ENCODE data around the gene C2CD4B. TPM values are rescaled to one million over a fixed set of nuclear protein-coding genes. Genes with fewer than 3 reads are reported as not detected.

C2CD4B gene
- total RNA-seq, 1 donor from 2014 or later = 19.1 TPM

- no peak for TF ChIP-seq CTCF (IDR thresholded peaks at IDR 0.05; ENCODE audit: unreplicated experiment)
- Mint-ChIP-seq H3K27me3 (ENCODE audit: unreplicated experiment) (no peaks in the 10 kb centered on the region), H3K36me3 (ENCODE audit: low read depth, unreplicated experiment) (peaks cover 8% of the 10 kb centered on the region), H3K4me1 (ENCODE audit: unreplicated experiment) (no peaks in the 10 kb centered on the region), H3K27ac (ENCODE audit: unreplicated experiment) (no peak overlapping the region), H3K9me3 (ENCODE audit: unreplicated experiment) (no peaks in the 10 kb centered on the region), H3K4me3 (ENCODE audit: unreplicated experiment) (no peak overlapping the region)
- DNase-seq (ENCODE audit: low spot score) = no peak
These were observed 43.8 kb upstream of the C2CD4B start for GRCh38 chr15:62208884-62209283.

- TF ChIP-seq CTCF (IDR thresholded peaks at IDR 0.05; ENCODE audit: unreplicated experiment) = no peak
- no peak overlapping the region for H3K4me3 Mint-ChIP-seq (ENCODE audit: unreplicated experiment)
- DNase-seq (ENCODE audit: low spot score) = no peak
- peaks cover 8% of the 10 kb centered on the region for H3K36me3 Mint-ChIP-seq (ENCODE audit: low read depth, unreplicated experiment)
- H3K9me3 Mint-ChIP-seq (ENCODE audit: unreplicated experiment) = no peaks in the 10 kb centered on the region
- no peak overlapping the region for H3K27ac Mint-ChIP-seq (ENCODE audit: unreplicated experiment)
- H3K4me1 Mint-ChIP-seq (ENCODE audit: unreplicated experiment) = no peaks in the 10 kb centered on the region
- no peaks in the 10 kb centered on the region for H3K27me3 Mint-ChIP-seq (ENCODE audit: unreplicated experiment)
These were observed 43.3 kb upstream of the C2CD4B start for GRCh38 chr15:62208367-62208766.

- H3K27ac Mint-ChIP-seq (ENCODE audit: unreplicated experiment) = no peak overlapping the region
- no peak for DNase-seq (ENCODE audit: low spot score)
- H3K4me1 Mint-ChIP-seq (ENCODE audit: unreplicated experiment) = peaks cover 43% of the 10 kb centered on the region
- no peaks in the 10 kb centered on the region for H3K36me3 Mint-ChIP-seq (ENCODE audit: low read depth, unreplicated experiment)
- TF ChIP-seq CTCF (IDR thresholded peaks at IDR 0.05; ENCODE audit: unreplicated experiment) = no peak
- H3K27me3 Mint-ChIP-seq (ENCODE audit: unreplicated experiment) = no peaks in the 10 kb centered on the region
- H3K9me3 Mint-ChIP-seq (ENCODE audit: unreplicated experiment) = no peaks in the 10 kb centered on the region
- no peak overlapping the region for H3K4me3 Mint-ChIP-seq (ENCODE audit: unreplicated experiment)
These were observed 25.6 kb upstream of the C2CD4B start for GRCh38 chr15:62190675-62191074.

- no peaks in the 10 kb centered on the region for H3K27me3 Mint-ChIP-seq (ENCODE audit: unreplicated experiment)
- no peak overlapping the region for H3K27ac Mint-ChIP-seq (ENCODE audit: unreplicated experiment)
- peaks cover 45% of the 10 kb centered on the region for H3K4me1 Mint-ChIP-seq (ENCODE audit: unreplicated experiment)
- TF ChIP-seq CTCF (IDR thresholded peaks at IDR 0.05; ENCODE audit: unreplicated experiment) = no peak
- no peak for DNase-seq (ENCODE audit: low spot score)
- H3K4me3 Mint-ChIP-seq (ENCODE audit: unreplicated experiment) = no peak overlapping the region
- H3K9me3 Mint-ChIP-seq (ENCODE audit: unreplicated experiment) = no peaks in the 10 kb centered on the region
- no peaks in the 10 kb centered on the region for H3K36me3 Mint-ChIP-seq (ENCODE audit: low read depth, unreplicated experiment)
These were observed 25.2 kb upstream of the C2CD4B start for GRCh38 chr15:62190274-62190673.

- Mint-ChIP-seq H3K36me3 (ENCODE audit: low read depth, unreplicated experiment) (no peaks in the 10 kb centered on the region), H3K9me3 (ENCODE audit: unreplicated experiment) (no peaks in the 10 kb centered on the region), H3K27me3 (ENCODE audit: unreplicated experiment) (peaks cover 2% of the 10 kb centered on the region), H3K4me3 (ENCODE audit: unreplicated experiment) (no peak overlapping the region), H3K4me1 (ENCODE audit: unreplicated experiment) (peaks cover 59% of the 10 kb centered on the region), H3K27ac (ENCODE audit: unreplicated experiment) (no peak overlapping the region)
- DNase-seq (ENCODE audit: low spot score) = no peak
- TF ChIP-seq CTCF (IDR thresholded peaks at IDR 0.05; ENCODE audit: unreplicated experiment) = no peak
These were observed 23.7 kb upstream of the C2CD4B start for GRCh38 chr15:62188744-62189143.
